Kidney (tissue), 14 donors: ENCODE measurements around the gene AP4S1. TPM values are rescaled to one million over a fixed set of nuclear protein-coding genes. Genes with fewer than 3 reads are reported as not detected.
"Not testable (repeated sequence)": the region's sequence is repeated elsewhere in the genome, so short reads cannot be mapped to it uniquely, and the experiment has no call there.

Experiments
- DNase-seq, 5 donors: peaks; one replicate each; pipeline ENCODE4 v3.0.0-alpha.2; 2013 to 2020
- FAIRE-seq: peaks from 2 replicates; lab custom pipeline; 2012; peaks lifted over from hg19 to GRCh38; lab: Jason Lieb, UNC
- H3K27ac ChIP-seq, 2 donors: one replicate each; pipeline ENCODE4 v1.7.0; 2013; ENCODE audit warnings: low read depth in 2 of 2, low read length in 2 of 2, inconsistent platforms in 1 of 2
- H3K27me3 ChIP-seq: one replicate; pipeline ENCODE4 v1.7.1; 2013; ENCODE audit warnings: low read length, inconsistent platforms; ENCODE audit not compliant: control insufficient read depth, insufficient read depth
- H3K36me3 ChIP-seq, 3 donors: one replicate each; pipeline versions ENCODE4 v1.7.0 to v1.7.1; 2013; ENCODE audit warnings: low read length in 3 of 3, control low read depth in 1 of 3, inconsistent platforms in 1 of 3; ENCODE audit not compliant: insufficient read depth in 3 of 3, control insufficient read depth in 2 of 3
- H3K4me1 ChIP-seq, 3 donors: one replicate each; pipeline versions ENCODE4 v1.7.0 to v1.7.1; 2013; ENCODE audit warnings: low read length in 3 of 3, inconsistent platforms in 1 of 3, low read depth in 1 of 3; ENCODE audit not compliant: control insufficient read depth in 2 of 3, insufficient read depth in 2 of 3
- H3K4me3 ChIP-seq, 3 donors: one replicate each; pipeline versions ENCODE4 v1.7.0 to v1.8.1; 2013; ENCODE audit warnings: low read length in 3 of 3, control low read depth in 1 of 3, inconsistent platforms in 1 of 3
- H3K9ac ChIP-seq, 3 donors: one replicate each; pipeline versions ENCODE4 v1.7.0 to v1.7.1; 2013; ENCODE audit warnings: low read length in 3 of 3, control low read depth in 1 of 3, inconsistent platforms in 1 of 3
- H3K9me3 ChIP-seq, 3 donors: one replicate each; pipeline versions ENCODE4 v1.7.0 to v1.7.1; 2013; ENCODE audit warnings: low read length in 3 of 3, control low read depth in 1 of 3, inconsistent platforms in 1 of 3; ENCODE audit not compliant: control insufficient read depth in 2 of 3, insufficient read depth in 1 of 3
- CTCF ChIP-seq: IDR thresholded peaks from 3 replicates; pipeline ENCODE4 v1.5.1; 2012; ENCODE audit warnings: mild to moderate bottlenecking, moderate library complexity, borderline replicate concordance; ENCODE audit not compliant: insufficient read depth; ENCODE audit errors: extremely low read depth
- intact Hi-C: fragments of 100-400 bp; cut with DNase I; formaldehyde crosslinking; loops from one replicate; pipeline ENCODE4 v1.11.1; 2022
- polyA plus RNA-seq: library from polyadenylated mRNA; stranded (reverse); fragments of 350-450 nt; fragmentation: Illumina TruSeq; extraction: RNeasy Lipid Tissue Mini Kit (QIAGEN cat#74804); gene quantifications from one replicate; pipeline ENCODE4 v1.2.3, GENCODE V29; 2014; ENCODE audit warnings: low read depth, low replicate concordance; ENCODE audit not compliant: insufficient read depth
- total RNA-seq: library from RNA; stranded (reverse); fragmentation: NEBNext Ultra II Directional; extraction: Animal tissue kit (Norgen Biotek cat#: 25700); gene quantifications from one replicate; pipeline ENCODE4 v1.2.1, GENCODE V29; 2021
- donor health status: control.
- donor health status: control.
- donor health status: control.
- donor health status: control.
- donor health status: control.
- donor health status: DM: yes; HTN: yes; CAD: no.
- donor health status: Normal renal cell carcinoma (clear cell type).

AP4S1 gene
- total and polyA plus RNA-seq, 2 donors from 2014 or later: 9.0 to 12.0 TPM

- Histone ChIP-seq H3K27ac (no peak overlapping the region), H3K9me3 (no peaks in the 10 kb centered on the region), H3K9ac (no peak overlapping the region), H3K4me3 (no peak overlapping the region), H3K27me3 (no peaks in the 10 kb centered on the region), H3K36me3 (no peaks in the 10 kb centered on the region), H3K4me1 (no peaks in the 10 kb centered on the region)
- FAIRE-seq (no peak), DNase-seq (peak in 4 of 5 donors; percentile 33 to 80 (median 35))
- TF ChIP-seq CTCF: no peak
- intact Hi-C loops: no loop called here
Measured at GRCh38 chr14:31059152-31059924, 33.9 kb downstream of the AP4S1 start.

- TF ChIP-seq CTCF: no peak
- H3K27ac ChIP-seq: no peak overlapping the region
- H3K36me3 ChIP-seq: no peaks in the 10 kb centered on the region
- no peak overlapping the region for H3K9ac ChIP-seq
- H3K9me3 ChIP-seq: no peaks in the 10 kb centered on the region
- H3K4me1 ChIP-seq: no peaks in the 10 kb centered on the region
- DNase-seq: no peak
- no peak for FAIRE-seq
- intact Hi-C loops: no loop called here
- H3K4me3 ChIP-seq: no peak overlapping the region
- H3K27me3 ChIP-seq: no peaks in the 10 kb centered on the region
Measured at GRCh38 chr14:31060253-31060875, 34.9 kb downstream of the AP4S1 start.

GRCh38 chr14:31062908-31063307, 37.5 kb downstream of the AP4S1 start:
- DNase-seq, H3K27ac ChIP-seq, H3K9ac ChIP-seq, H3K4me1 ChIP-seq, H3K36me3 ChIP-seq, H3K27me3 ChIP-seq, H3K9me3 ChIP-seq, H3K4me3 ChIP-seq, FAIRE-seq, intact Hi-C loops: not testable (repeated sequence)

- H3K27me3 ChIP-seq: no peaks in the 10 kb centered on the region
- FAIRE-seq (no peak), DNase-seq (no peak)
- no peaks in the 10 kb centered on the region for H3K4me1 ChIP-seq
- H3K9me3 ChIP-seq: no peaks in the 10 kb centered on the region
- intact Hi-C loops: no loop called here
- TF ChIP-seq CTCF: no peak
- no peak overlapping the region for H3K27ac ChIP-seq
- H3K36me3 ChIP-seq: no peaks in the 10 kb centered on the region
- no peak overlapping the region for H3K9ac ChIP-seq
- H3K4me3 ChIP-seq: no peak overlapping the region
Measured at GRCh38 chr14:31068235-31068634, 42.8 kb downstream of the AP4S1 start.
